MM.1S (cell line): ENCODE results near the gene LRRC45.

Experiments used
- EZH2 ChIP-seq: fragments of 300-600 bp; sonication (generic); optimal IDR thresholded peaks from 2 replicates; pipeline ENCODE3; 2017; ENCODE audit warnings: low read depth, mild to moderate bottlenecking, antibody characterized with exemption, low read length, mixed read lengths
- EZH2phosphoT487 ChIP-seq: fragments of 300-600 bp; sonication (generic); IDR thresholded peaks from 2 replicates; pipeline ENCODE4 v1.6.1; 2018; ENCODE audit warnings: antibody characterized with exemption, low read length
- TF ChIP-seq, protein P1 (sequence below): fragments of 300-600 bp; sonication (generic); IDR thresholded peaks from 2 replicates; pipeline ENCODE4 v1.5.1; 2016; ENCODE audit warnings: antibody characterized with exemption, low read length, mixed read lengths

DNA sequence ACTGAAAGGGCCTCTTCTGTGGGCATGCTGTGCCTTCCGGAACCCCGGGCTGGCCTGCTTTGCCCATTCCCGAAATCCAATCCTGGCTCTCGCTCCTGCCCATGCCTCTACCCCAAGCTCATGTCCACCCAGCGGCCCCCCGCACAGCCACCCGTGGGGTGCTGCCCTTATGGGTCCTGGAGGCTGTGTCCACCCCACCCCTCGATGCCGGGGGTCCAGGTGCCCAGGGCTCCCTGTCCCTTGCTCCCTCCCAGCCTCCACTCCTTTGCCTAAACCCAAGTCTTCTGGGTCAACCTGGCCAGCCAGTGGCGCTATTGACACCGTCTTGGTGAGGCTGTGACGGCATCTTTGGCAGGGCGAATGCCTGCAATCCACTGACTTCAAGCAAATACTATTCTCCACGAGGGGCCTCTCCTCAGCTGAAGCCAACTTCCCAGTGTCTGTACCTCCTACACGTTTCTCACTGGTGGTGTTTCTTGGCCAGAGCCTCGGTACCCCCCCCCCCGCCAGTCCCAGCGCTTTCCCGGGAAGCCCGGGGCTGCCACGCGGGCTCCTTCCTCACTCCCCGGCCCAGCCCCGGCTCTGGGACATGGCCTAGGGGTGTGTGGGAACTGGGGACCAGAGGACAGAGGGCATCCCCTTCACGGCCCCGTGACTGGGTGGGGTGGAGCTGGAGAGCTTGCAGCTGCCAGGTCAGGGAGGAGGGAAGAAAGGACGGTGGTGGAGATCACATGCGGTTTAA is 54.7 kb downstream of the LRRC45 start:
- TF ChIP-seq, protein P1, sequence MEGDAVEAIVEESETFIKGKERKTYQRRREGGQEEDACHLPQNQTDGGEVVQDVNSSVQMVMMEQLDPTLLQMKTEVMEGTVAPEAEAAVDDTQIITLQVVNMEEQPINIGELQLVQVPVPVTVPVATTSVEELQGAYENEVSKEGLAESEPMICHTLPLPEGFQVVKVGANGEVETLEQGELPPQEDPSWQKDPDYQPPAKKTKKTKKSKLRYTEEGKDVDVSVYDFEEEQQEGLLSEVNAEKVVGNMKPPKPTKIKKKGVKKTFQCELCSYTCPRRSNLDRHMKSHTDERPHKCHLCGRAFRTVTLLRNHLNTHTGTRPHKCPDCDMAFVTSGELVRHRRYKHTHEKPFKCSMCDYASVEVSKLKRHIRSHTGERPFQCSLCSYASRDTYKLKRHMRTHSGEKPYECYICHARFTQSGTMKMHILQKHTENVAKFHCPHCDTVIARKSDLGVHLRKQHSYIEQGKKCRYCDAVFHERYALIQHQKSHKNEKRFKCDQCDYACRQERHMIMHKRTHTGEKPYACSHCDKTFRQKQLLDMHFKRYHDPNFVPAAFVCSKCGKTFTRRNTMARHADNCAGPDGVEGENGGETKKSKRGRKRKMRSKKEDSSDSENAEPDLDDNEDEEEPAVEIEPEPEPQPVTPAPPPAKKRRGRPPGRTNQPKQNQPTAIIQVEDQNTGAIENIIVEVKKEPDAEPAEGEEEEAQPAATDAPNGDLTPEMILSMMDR, result no peak
- no peak for TF ChIP-seq EZH2phosphoT487
- TF ChIP-seq EZH2, result no peak
